GM19035 (cell line): ENCODE results near the gene OPRL1.

ENCODE experiments used
- ATAC-seq: cut with Tn5 transposase; IDR thresholded peaks from one replicate; pipeline ENCODE4 v1.9.1; 2021; ENCODE audit not compliant: unreplicated experiment

Gene OPRL1

DNA sequence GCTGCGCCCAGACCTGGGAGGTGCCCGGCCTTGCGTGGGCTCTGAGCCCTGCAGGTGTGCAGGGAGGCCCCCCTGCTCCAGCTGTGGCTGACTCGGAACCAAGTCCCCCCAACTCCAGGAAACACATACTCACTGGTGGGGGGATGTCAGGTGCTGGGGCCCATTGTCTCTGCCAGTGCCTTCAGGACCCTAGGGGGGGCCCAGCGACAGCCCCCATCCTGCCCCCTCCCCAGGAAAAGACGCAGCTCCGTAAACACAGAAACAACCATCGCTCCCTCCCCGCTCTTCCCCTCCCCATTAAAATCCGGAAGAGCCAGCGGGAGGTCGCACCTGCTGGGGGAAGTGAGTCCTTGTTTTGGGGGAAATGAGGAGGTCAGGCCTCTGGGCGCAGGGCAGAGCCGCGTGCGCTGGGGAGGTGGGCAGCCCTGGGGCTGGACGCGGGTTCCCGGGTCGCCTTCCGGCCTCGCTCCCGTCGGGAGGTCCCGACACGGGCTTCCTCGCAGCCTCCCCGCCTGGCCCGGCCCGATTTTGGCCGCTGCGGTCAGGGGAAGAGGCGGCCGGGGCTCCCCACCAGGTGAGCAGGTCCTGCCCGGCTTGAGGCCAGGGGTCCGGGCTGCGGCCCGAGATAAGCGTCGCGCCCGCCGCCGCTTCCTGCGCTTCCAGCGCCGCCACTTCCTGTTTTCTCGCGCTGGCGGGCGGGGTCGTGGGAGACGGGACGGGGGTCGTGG is 37.7 kb upstream of the OPRL1 start:
- ATAC-seq: no peak

- ATAC-seq: no peak
Observed at GRCh38 chr20:64043768-64044167, 36.1 kb upstream of the OPRL1 start.

- ATAC-seq: no peak
Observed at GRCh38 chr20:64044484-64045247, 35.2 kb upstream of the OPRL1 start.

DNA sequence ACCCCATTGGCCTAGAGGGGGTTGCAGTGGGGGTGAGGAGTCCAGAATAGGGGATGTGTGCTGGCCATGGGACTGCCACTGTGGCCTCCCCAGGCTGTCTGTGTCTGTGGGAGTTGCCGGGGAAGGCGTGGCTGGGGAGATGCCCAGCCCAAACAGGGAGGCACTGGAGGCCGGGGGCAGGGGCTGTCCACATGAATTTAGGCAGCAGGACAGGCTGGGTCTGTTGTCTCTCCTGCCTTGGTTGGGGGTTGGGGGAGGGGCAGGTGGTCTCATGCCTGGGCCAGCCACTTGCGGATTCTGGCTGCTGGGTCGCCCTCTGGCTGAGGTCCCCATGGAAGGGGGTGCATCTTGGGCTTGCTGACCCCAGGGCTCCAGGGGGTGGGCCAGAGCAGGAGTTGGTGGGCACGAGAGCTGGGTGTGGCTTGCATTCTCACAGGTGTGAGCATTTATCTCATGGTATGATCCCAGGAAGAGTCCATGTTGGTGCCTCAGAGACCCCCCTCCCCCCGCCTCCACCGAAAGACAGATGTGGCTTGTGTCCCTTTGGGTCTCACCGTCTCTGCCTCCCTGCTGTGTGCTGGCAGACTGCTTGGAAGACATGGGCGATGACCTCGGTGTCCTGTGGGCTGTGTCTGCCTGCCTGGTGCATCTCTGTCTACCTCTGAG is 34.4 kb upstream of the OPRL1 start:
- no peak for ATAC-seq

- ATAC-seq: no peak
Observed at GRCh38 chr20:64047046-64047389, 32.9 kb upstream of the OPRL1 start.

DNA sequence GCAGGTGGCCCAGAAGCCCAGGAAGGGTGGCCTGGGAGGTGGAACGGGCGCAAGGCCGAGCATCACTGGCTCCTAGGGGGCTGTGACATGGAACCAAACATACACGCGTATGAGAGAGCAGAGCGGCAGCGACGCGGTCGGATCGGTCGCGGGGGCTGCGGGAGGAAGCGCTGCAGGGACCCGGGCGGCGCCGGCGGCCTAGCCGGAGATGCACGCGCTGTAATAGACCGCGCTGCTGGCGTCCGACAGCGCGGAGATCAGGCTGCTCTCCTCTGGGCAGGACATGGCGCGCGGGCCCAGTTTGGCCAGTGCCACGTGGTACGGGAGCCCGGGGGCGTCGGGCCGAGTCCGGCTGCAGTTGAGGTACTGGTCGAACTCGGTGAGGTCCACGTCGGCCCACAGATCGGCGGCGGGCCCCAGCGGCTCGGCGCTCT is 31.9 kb upstream of the OPRL1 start:
- no peak for ATAC-seq

DNA sequence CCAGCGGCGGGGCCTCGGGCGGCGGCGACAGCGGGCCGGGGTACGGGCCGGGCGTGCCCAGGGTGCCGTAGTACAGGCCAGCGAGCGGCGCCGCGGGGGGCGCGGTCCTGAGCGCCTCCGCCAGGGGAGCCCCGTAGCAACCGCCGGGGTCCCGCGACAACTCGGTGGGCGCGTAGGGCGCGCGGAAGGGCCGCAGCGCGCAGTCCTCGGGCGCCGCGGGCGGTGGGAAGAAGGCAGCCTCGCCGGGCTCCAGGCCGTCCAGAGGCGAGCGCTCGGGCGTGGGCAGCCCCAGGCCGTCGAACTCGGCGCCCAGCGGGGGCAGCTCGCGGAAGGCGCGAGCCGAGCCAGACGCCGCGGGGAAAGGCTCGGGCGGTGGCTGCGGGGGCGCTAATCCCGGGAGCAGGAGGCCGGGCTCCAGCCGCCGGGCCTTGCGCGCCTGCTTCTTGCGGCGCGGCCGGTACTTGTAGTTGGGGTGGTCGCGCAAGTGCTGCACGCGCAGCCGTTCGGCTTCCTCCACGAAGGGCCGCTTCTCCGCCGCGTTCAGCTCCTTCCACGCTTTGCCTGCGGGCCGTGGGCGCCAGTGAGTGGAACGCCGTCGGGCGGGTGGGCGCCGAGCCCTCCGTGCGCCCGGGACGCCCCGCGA is 31.4 kb upstream of the OPRL1 start:
- ATAC-seq: no peak

DNA sequence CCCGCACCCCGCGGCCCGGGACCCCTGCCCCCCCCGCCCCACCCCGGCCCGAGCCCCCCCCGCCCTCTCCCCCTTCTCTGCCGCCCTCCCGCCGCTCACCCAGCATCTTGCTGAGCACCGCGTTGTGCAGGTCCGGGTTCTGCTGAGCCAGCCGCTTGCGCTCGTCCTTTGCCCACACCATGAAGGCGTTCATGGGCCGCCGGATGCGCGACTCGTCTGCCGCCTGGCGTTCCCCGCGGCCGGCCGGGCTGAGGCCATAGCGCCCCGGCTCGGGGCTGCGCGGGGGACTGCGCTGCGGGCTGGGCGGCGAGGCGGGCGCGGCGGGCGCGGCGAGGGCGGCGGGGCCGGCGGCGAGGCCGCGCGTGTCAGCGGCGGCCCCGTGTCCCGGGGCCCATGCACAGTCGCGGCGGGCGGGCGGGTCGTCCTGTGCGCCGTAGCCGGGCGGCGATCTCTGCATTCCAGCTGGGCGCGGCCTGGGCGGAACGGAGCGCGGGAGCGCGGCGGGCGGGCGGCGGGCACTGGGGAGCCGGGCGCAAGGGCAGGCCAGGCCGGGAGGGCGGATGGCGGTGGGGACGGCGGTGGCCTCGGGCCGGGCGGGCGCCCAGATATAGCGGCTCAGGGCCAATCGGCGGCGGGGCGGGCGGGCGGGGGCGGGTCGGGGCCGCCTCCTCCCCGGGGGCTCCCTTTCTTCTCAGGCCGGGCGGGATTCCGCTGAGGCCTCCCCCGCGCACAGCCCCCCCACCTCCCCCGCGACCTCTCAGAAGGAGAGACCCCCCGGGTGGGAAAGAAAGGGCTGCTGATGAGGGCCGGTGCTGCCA is 30.6 kb upstream of the OPRL1 start, which contains the start of gene SOX18:
SOX18 (minus strand) TSS at position 580 of the 818 bp plus-strand sequence; CDS start at position 457, 123 bp downstream.
- no peak for ATAC-seq

- no peak for ATAC-seq
Observed at GRCh38 chr20:64049878-64050260, 30.0 kb upstream of the OPRL1 start.

GRCh38 chr20:64050261-64051032 is 29.4 kb upstream of the OPRL1 start:
- no peak for ATAC-seq

DNA sequence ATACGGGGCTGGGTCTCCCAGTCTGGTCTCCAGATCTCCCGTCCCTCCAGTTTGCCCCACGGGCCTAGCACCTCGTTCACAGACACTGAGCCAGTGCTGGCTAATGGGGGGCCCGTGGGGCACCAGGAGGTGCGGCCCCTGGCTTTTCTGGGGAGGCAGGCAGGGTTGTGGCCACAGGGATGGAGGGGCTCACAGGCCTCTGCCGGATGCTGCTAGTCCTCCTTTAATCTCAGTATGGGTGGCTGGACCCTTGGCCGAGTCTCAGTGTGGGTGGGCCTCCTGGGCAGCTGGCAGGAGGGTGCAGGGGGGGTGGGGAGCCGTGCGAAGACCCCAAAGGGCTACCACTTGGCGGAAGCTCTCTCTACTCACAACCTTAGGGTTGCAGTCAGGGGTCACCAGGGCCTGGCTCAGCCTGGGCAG is 28.8 kb upstream of the OPRL1 start:
- no peak for ATAC-seq

GRCh38 chr20:64051561-64052325 is 28.1 kb upstream of the OPRL1 start:
- no peak for ATAC-seq

GRCh38 chr20:64052326-64052722 is 27.6 kb upstream of the OPRL1 start:
- no peak for ATAC-seq

DNA sequence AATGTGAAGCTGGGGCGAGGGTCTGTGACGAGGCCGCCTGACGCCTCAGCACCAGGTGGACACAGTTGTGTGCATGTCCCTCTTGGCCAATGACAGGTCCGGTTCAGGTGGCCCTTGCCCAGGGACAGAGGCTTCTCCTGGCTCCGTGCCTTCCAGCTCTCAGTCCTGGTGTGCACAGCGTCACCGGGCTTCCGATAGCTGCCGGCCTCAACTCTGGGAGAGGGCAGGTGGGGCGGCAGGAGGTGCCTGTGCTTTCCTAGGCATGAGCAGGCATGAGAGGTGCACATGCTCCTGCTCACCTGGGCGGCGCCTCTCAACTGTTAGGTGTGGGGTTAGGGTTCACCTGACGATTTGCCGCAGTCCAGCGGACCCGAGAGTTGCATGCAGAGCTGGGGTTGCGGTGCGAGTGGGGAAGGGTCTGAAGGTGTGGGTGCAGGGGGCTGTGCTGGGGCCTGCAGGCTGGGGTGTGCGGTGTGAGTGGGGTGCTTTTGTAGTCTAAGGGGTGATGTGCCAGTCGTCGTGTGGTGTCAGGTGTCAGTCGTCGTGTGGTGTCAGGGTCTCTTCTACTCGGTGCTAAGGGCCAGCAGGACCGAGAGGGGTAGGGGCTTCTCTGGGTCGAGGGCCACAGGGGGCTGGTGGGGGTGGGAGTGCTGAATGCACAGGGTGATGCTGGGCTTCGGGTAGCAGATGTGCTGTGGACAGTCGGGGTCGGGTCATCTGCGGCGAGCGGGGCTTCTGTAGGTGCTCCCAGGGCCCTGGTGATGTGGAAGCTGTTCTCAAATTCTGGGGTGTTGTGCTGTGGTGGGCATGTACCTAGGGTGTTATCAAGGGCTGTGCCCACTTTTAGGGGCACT is 26.7 kb upstream of the OPRL1 start:
- ATAC-seq: no peak

DNA sequence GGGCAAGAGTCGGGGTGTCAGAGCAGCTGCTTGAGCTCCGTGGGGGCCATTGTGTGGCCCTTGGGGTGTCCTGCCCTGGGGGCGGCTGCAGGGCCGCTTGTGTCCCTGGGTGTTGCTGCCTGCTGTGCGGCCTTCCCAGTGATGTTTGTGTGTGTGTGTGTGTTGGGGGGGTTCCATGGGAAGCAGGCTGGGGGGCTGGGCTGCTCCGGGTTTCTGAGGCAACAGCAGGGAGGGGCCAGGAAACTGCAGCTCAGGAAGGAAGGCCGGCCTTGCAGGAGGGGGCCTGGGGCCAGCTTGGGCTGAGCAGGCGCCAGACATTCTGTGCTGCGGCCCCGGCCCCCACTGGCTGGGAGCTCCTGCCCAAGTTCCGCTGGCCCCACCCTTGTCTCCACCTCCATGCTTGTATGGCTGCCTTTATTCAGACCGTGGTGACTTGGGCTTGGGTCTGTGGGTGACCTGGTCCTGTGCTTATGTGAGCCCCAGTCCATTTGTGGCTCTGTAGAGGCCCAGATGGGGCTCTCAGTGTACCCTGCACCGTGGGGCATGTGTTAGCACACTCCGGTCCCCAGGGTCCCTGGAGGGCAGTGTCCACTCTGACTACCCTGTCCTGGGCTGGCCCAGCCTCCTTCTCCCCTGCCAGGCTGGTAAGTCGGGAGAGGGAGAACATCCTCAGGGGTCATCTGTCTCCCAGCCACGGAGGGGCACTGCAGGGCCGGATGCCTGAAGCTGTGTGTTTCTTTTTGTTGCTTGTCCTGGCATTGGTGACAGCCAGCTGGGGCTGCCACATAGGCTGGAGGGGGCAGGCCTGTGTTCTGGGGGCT is 25.8 kb upstream of the OPRL1 start:
- ATAC-seq: no peak

DNA sequence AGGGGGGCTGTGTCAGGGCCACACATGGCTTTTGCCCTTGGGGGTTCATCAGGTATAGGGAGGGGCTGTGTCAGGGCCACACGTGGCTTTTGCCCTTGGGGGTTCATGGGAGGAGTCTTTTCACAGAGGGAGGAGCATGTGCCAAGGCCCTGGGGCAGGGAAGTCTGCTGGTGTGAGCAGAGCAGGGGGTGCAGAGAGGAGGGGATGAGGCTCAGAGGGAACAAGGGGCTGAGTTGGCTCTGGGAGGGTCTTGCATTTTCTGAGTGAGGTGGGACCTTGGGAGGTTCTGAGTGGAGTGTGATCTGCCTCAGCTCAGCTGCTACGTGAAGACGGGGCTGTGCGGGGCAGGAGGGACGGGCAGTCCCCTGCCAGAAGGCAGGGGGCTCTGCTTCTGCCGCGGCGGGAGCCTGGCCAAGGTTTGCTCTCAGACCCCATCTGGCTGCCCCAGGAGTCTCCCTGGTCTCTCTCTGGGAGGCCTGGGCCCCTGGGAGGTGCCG is 24.4 kb upstream of the OPRL1 start:
- no peak for ATAC-seq
